ENCODE data around the gene NALCN.

GRCh38 chr13:101309014-101309619 lies 107.2 kb downstream of the NALCN start:
- TF ChIP-seq EZH2phosphoT487 (IDR thresholded peaks at IDR 0.05; ENCODE audit: low read depth, severe bottlenecking, unreplicated experiment) (no peak), CTCF (IDR thresholded peaks at IDR 0.05; ENCODE audit: poor library complexity) (no peak), EZH2 (IDR thresholded peaks at IDR 0.05; ENCODE audit: borderline replicate concordance) (no peak)

Measured in hepatocyte (in vitro differentiated cells).